Stimulated activated CD4-positive, alpha-beta T cell treated with anti-CD3 and anti-CD28 coated beads, Interleukin-1b, Interleukin-23, amount 100 ng/mL, for 4 hours (primary cell): ENCODE data around the gene GAPDH.
A peak's percentile ranks its signal among the peaks of the same experiment; 100 is the strongest.
"Not testable (repeated sequence)": the region's sequence is repeated elsewhere in the genome, so short reads cannot be mapped to it uniquely, and the experiment has no call there.

Experiments
- DNase-seq, 2 donors: peaks; one replicate each; pipeline ENCODE4 v3.0.0-alpha.2; 2020; ENCODE audit warnings: low read depth in 2 of 2

The GAPDH gene

DNA sequence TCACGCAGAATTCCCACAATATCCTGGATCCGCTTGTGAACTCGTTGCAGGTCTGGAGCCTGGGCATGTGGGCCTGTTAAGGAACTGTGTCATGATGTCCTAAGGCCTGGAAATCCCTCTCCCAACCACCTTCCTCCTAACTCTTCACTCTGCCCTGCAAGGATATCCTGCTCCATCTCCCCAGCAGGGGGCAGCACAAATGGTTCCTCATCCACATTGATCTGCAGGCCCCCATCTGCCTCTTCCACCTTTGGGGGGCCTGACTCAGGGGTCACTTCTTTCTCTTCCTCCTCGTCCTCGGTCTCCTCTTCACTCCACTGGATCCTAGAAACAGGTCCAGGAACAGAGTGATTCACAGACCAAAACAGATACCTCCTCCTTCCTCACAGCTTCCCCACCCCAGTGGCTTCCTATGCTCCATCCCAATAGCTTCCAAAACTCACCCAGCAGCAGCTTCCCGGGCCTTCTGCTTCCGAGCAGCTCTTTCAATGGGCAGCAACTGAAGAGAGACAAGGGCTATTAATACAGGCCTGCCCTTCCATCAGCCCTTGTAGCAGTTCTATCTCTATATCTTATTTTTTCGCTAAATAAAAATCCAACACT lies 29.2 kb downstream of the GAPDH start:
- DNase-seq: peak; percentile 63 to 64

DNA sequence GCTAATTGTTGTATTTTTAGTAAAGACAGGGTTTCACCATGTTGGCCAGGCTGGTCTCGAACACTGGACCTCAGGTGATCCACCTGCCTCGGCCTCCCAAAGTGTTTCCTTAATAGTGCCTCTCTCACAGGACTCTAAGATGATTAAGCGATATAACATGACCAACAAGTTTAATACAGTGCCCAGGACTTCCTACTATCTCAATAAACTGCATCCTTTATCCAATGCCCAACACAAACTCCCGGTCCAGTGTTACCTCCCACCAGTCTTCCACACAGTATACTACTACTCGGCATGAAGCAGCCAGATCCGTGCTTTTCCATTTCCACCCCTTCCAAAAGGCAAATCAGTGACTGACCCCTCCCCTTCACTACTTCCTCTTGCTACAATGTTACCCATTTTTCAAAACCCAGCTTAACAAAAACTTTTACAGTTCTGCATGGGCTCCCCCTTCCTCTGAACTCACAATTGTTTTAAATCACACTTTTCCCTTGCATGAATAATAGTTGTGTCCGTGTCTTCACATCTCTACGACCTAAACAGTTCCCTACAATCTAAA lies 32.9 kb downstream of the GAPDH start:
- no peak for DNase-seq

DNA sequence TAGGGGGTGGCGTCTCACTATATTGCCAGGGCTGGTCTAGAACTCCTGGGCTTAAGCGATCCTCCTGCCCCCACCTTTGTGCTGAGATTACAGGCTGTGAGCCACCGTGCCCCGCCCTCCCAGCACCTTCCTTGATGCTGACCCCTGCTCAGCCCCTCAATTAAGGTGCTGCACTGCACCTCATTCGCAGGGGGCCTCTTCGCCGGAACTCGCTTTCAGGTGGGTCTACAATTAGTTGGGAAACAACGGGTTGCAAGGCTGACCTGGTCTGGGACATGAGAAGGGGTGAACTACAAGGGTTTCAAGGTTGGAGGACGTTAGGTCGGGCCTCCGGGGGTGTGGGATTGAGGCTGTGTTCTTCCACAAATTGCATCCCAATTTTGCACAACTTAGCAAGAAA lies 35.0 kb downstream of the GAPDH start:
- DNase-seq: no peak

DNA sequence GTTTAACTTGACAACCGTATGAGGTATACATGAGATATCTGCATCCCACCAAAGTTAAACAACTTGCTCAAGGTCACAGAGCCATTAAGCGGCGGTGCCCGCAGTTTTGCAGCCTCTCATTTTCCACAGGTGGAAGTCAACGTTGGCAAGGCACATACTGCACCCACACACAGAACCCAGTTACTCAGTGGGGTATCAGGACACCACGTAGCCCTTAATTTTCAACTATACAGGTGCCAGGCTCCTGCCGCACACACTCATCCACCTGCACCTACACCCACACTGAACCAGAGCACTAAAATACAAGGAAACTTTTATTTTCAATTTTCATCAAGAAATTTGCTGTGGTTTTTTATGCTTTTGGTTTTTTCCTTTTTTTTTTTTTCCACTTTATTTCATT lies 35.5 kb downstream of the GAPDH start:
- no peak for DNase-seq

DNA sequence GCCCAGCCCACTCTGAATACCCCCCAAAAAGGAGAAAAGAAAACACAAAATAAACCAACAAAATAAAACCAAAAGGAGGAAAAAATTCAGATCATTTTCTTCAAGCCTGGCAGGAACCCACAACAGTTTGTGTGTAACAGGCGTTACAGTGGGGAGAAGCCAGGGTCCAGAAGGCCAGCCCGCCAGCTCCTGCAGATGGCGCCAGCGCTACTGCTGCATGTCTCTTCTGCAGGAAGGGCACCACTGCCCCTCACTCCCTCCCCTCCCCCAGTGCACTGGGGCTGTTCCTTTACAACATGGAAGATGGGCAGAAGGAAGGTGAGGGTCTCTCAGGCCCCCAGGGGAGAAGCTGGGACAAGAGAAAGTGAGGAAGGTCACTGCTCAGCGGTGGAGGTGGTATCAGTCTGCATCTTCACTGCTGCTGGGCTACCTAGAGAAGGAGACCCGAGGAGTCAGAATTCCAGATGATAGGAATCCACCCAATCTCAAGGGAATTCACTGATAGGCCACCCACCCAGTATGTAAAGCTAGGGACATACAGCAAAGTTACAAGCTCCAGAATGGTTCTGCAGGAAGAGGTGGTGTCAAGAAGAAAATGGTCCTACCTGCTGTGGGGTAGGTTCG lies 36.1 kb downstream of the GAPDH start:
- DNase-seq: peak in 1 of 2 donors; percentile 32

DNA sequence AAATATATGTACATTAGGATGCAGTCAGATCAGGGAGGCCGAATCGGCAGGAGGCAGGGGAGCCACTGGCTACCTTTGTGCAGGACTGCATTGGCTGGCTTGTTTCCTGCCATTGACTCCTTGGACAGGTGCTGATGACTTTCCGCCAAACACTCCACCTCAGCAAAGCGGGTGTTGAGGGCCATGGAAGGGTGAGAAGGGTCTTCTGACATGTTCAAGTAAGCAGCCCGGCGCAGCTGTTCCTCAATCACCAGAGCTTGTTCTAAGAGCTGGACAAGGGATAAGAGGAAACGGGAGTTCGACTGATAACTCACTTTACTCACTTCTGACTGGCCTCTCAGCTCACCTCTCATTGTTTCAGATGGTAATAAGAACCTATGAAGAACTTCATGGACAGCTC lies 38.7 kb downstream of the GAPDH start:
- no peak for DNase-seq

DNA sequence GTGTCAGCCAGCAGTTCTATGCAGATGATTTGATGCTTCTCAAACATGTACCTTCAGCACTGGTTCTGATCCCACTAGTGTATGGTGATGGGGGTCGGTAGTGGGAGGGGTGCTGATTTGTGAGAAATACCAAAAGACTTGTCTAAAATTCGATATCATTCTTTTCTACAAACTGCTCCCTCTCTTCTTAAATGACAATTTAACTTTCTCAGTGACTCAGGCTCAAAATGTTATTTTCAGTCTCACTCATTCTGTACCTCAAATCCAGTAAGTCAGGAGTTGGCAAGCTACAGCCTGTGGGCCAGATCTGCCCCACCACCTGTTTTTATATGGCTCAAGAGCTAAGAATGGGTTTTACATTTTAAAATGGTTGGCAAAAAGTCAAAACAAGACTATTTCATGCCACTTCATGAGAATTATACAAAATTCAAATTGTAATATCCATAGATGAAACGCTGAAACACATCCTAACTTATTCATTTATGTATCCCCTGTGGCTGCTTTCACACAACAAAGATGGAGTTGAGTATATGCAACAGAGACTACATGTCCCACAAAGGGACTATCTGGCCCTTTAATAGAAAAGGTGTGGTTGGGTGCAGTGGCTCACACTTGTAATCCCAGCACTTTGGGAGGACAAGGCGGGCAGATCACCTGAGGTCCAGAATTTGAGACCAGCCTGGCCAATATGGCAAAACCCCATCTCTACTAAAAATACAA lies 40.4 kb downstream of the GAPDH start:
- no peak for DNase-seq

DNA sequence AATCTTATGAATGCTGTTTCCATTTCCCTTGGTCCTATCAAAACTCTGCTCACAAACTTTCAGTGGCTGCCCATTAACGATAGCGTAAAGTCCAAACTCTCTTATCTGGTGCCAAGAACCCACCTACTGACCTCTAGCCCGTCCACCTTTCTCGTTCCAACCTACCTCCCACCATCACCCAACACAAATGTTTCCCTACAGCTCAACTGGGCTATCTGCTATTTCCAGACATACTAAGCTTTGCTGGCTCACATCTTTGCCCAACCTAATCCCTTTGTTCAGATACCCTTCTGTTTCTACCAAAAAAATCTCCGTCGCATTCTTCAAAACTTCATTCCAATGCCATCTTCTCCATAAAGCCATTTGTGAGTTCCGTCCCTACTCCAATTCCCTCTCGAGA lies 41.3 kb downstream of the GAPDH start:
- DNase-seq: no peak

DNA sequence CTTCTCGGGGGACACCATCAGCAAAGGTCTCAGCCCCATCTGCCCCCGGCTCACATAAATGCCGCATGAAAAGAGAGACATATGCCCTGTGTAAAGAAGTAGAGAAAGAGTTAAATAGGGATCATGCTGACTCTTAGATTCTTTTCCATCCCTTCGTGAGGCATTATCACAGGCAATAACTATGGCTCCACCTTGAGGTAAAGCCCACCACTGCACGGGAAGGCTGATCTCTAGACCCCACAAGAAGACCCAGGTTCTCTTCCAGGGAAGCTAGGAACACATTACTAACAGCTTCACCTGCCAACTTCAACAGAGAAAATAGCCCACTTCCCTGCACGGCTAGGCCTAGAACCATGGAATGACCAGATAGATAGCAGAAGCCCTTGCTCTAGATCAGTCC lies 47.9 kb downstream of the GAPDH start:
- DNase-seq: no peak

DNA sequence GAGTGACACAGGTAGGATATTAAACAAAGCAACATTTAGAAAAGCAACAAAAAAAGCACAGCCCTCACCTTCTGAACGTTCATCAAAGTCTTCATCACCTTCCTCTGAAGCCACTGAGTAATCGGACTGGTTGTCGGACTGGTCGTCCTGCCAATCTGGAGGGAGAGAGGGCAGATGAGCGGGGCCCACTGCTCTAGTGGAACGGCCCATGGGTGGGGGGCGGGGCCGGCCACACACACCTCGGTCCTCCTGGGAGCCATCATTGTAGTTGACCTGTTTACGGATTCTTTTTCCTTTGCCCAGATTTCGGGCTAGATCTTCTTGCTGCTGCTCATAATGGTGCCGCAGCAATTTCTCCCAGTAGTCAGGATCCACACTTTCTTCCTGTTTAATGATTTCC lies 48.6 kb downstream of the GAPDH start:
- no peak for DNase-seq

DNA sequence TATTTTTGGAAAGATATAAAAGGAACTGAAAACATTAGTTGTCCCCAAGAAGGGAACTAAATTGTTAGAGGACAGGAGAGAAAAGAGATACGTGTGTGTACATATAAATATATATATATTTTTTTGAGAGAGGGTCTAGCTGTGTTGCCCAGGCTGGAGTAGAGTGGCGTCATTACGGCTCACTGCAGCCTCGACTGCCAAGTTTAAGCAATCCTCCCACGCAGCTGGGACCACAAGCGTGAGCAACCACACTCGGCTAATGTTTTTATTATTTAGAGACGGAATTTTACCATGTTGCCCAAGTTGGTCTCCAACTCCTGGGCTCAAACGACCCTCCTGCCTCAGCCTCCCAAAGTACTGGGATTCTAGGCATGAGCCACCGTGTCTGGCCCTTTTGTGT lies 50.0 kb downstream of the GAPDH start:
- no peak for DNase-seq

DNA sequence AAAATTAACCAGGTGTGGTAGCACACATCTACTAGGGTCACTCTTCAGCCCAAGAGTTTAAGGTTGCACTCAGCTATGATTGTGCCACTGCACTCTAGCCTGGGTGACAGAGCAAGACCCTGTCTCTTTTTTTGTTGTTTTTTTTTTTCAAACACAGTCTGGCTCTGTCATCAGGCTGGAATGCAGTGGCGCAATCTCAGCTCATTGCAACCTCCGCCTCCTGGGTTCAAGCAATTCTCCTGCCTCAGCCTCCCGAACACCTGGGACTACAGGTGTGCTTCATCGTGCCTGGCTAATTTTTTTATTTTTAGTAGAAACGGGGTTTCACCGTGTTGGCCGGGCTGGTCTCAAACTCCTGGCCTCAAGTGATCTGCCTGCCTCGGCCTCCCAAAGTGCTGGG lies 52.3 kb downstream of the GAPDH start:
- DNase-seq: not testable (repeated sequence)
